ENCODE data around the gene KRTAP2-4.

DNA sequence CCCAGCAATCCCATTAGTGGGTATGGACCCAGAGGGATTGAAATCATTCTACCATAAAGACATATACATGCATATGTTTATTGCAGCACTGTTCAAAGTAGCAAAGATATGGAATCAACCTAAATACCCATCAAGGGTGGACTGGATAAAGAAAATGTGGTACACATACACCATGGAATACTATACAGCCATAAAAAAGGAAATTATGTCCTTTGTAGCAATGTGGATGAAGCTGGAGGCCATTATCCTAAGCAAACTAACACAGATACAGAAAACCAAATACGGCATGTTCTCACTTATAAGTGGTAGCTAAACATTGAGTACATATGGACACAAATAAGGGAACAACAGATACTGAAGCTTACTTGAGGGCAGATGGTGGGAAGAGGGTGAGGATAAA is 8.1 kb downstream of the KRTAP2-4 start:
- no peak for TF ChIP-seq POLR2AphosphoS5 (IDR thresholded peaks at IDR 0.05; ENCODE audit: low read depth, low read length)
- TF ChIP-seq, protein P1, sequence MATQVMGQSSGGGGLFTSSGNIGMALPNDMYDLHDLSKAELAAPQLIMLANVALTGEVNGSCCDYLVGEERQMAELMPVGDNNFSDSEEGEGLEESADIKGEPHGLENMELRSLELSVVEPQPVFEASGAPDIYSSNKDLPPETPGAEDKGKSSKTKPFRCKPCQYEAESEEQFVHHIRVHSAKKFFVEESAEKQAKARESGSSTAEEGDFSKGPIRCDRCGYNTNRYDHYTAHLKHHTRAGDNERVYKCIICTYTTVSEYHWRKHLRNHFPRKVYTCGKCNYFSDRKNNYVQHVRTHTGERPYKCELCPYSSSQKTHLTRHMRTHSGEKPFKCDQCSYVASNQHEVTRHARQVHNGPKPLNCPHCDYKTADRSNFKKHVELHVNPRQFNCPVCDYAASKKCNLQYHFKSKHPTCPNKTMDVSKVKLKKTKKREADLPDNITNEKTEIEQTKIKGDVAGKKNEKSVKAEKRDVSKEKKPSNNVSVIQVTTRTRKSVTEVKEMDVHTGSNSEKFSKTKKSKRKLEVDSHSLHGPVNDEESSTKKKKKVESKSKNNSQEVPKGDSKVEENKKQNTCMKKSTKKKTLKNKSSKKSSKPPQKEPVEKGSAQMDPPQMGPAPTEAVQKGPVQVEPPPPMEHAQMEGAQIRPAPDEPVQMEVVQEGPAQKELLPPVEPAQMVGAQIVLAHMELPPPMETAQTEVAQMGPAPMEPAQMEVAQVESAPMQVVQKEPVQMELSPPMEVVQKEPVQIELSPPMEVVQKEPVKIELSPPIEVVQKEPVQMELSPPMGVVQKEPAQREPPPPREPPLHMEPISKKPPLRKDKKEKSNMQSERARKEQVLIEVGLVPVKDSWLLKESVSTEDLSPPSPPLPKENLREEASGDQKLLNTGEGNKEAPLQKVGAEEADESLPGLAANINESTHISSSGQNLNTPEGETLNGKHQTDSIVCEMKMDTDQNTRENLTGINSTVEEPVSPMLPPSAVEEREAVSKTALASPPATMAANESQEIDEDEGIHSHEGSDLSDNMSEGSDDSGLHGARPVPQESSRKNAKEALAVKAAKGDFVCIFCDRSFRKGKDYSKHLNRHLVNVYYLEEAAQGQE (IDR thresholded peaks at IDR 0.05; ENCODE audit: insufficient read depth in 1 of 2, low read depth in 2 of 2, low read length in 2 of 2): no peak
- TF ChIP-seq TAF1 (IDR thresholded peaks at IDR 0.05; ENCODE audit: borderline replicate concordance, insufficient read depth, low read length): no peak
- no peak for TF ChIP-seq SIN3A (IDR thresholded peaks at IDR 0.05; ENCODE audit: borderline replicate concordance, insufficient read depth, low read length)
- no peak for TF ChIP-seq FOXP2 (optimal IDR thresholded peaks at IDR 0.05; ENCODE audit: borderline replicate concordance, extremely low read depth, extremely low read length, insufficient read depth)

Data from PFSK-1 (cell line).